Mesodermal cell (in vitro differentiated cells): Measurements from ENCODE around the gene CBLC. TPM values are rescaled to one million over a fixed set of nuclear protein-coding genes. Genes with fewer than 3 reads are reported as not detected.

Source experiments
- H3K27ac ChIP-seq: 2 replicates; pipeline ENCODE4 v1.7.0; 2013; ENCODE audit warnings: mild to moderate bottlenecking, low read depth, low read length, moderate library complexity; ENCODE audit not compliant: severe bottlenecking
- H3K36me3 ChIP-seq: 2 replicates; pipeline ENCODE4 v1.7.1; 2013; ENCODE audit warnings: mild to moderate bottlenecking, low read length, moderate library complexity; ENCODE audit not compliant: control insufficient read depth, insufficient read depth
- H3K4me1 ChIP-seq: one replicate; pipeline ENCODE4 v1.7.1; 2013; ENCODE audit warnings: mild to moderate bottlenecking, low read length; ENCODE audit not compliant: insufficient read depth, control insufficient read depth, poor library complexity, severe bottlenecking
- H3K4me3 ChIP-seq: 2 replicates; pipeline ENCODE4 v1.7.0; 2013; ENCODE audit warnings: low read length, control low read depth, mild to moderate bottlenecking; ENCODE audit not compliant: insufficient read depth, poor library complexity, severe bottlenecking; ENCODE audit errors: extremely low read depth
- H3K9me3 ChIP-seq: 2 replicates; pipeline ENCODE4 v1.7.1; 2013; ENCODE audit warnings: mild to moderate bottlenecking, low read length, moderate library complexity; ENCODE audit not compliant: control insufficient read depth
- WGBS, 2 experiments: methylation state at CpG; one replicate each; pipeline ENCODE4 v1.1.5; 2013; ENCODE audit warnings: missing lambda C conversion rate in 2 of 2; ENCODE audit not compliant: insufficient coverage in 2 of 2; 5-methylcytosine and 5-hydroxymethylcytosine counted together
- polyA plus RNA-seq, 2 experiments: library from polyadenylated mRNA; stranded (reverse); fragments of 50-300 nt; gene quantifications; one replicate each; pipeline ENCODE4 v1.2.3, GENCODE V29; 2013

The CBLC gene, protein sequence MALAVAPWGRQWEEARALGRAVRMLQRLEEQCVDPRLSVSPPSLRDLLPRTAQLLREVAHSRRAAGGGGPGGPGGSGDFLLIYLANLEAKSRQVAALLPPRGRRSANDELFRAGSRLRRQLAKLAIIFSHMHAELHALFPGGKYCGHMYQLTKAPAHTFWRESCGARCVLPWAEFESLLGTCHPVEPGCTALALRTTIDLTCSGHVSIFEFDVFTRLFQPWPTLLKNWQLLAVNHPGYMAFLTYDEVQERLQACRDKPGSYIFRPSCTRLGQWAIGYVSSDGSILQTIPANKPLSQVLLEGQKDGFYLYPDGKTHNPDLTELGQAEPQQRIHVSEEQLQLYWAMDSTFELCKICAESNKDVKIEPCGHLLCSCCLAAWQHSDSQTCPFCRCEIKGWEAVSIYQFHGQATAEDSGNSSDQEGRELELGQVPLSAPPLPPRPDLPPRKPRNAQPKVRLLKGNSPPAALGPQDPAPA
- not detected for polyA plus RNA-seq (2013, experiment 1 of 2)
- polyA plus RNA-seq (2013, experiment 2 of 2), result not detected

DNA sequence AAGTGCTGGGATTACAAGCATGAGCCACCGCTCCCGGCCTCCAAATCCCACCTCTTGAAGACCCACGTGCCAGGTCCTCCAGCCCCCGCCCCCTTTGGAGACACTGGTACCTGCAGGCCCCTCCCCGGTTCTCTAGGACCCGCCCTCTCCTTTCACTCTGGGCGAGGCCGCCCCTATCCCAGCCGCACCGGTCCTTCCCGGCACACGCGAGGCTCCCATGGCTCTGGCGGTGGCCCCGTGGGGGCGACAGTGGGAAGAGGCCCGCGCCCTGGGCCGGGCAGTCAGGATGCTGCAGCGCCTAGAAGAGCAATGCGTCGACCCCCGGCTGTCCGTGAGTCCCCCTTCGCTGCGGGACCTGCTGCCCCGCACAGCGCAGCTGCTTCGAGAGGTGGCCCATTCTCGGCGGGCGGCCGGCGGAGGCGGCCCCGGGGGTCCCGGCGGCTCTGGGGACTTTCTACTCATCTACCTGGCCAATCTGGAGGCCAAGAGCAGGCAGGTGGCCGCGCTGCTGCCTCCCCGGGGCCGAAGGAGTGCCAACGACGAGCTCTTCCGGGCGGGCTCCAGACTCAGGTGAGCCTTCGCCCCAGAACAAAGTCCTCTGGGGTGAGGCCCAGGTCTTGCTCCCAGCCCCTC lies at the start of gene CBLC:
TSS of gene CBLC (plus strand) at position 176 of the 633 bp plus-strand sequence. CDS start at position 218, 42 bp downstream.
- Histone ChIP-seq H3K27ac (no peak within 1 kb of the TSS), H3K36me3 (no peaks in the 10 kb centered on the region), H3K4me3 (no peak within 1 kb of the TSS), H3K4me1 (no peaks in the 10 kb centered on the region), H3K9me3 (no peaks in the 10 kb centered on the region)
- 12 to 13% methylated on average over 38 to 39 of the region's 47 CpGs for WGBS, 2 experiments

DNA sequence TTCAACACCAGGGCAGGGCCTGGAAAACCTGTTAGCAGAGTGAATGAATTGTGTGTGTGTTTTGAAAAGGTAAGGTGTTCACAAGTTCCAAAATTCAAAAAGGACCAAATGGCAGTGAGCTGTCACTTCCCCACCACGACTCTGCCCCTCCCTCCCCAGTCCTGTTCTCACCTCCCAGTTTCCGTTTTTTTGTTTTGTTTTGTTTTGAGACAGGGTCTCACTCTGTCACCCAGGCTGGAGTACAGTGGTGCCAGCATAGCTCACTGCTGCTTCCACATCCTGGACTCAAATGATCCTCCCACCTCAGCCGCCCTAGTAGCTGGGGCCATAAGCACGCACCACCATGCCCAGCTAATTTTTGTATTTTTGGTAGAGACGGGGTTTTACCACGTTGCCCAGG lies 49.5 kb upstream of the CBLC start:
- 73 to 80% methylated on average over 5 of the region's 6 CpGs for WGBS, 2 experiments
- no peaks in the 10 kb centered on the region for H3K4me1 ChIP-seq

DNA sequence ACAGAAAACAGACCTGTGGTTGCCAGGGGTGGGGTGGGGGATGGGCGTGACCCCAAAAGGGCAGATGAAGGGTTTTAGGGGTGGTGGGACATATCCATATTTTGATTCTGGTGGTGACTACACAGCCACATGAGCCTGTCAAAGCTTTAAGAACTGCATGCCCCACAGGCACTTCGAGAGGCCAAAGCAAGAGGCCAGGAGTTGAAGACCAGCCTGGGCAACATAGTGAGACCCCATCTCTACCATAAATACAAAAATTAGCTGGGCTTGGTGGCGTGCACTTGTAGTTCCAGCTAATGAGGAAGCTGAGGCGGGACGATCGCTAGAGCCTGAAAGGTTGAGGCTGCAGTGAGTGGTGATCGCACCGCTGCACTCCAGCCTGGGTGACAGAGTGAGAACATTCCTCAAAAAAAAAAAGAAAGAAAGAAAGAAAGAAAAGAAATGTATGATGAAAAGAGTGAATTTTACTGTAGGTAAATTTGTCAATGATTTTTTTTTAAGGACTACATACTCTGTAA lies 48.1 kb upstream of the CBLC start:
- 91 to 94% methylated on average over 7 of the region's 8 CpGs for WGBS, 2 experiments
- no peaks in the 10 kb centered on the region for H3K36me3 ChIP-seq
- no peak overlapping the region for H3K27ac ChIP-seq

More for the DNA sequence above, 49.5 kb upstream of the CBLC start:
- Histone ChIP-seq H3K36me3 (no peaks in the 10 kb centered on the region), H3K9me3 (no peaks in the 10 kb centered on the region), H3K27ac (no peak overlapping the region), H3K4me3 (no peak overlapping the region)

DNA sequence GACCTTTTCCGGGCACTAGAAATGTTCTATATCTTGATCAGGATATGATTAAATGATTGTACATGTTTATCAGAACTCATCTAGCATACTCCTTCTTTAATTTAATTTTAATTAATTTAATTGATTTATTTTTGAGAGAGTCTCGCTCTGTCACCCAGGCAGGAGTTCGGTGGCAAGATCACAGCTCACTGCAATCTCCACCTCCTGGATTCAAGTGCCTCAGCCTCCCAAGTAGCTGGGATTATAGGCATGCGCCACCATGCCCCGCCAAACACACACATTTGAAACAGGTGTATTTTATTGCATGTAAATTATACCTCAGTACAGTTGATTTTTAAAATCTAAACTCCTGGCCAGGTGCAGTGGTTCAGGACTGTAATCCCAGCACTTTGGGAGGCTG lies 46.6 kb upstream of the CBLC start:
- 80% methylated on average over 1 of the region's 5 CpGs; no CpG with 5 or more reads in 1 of the 2 experiments for WGBS, 2 experiments
- H3K4me3 ChIP-seq, result no peak overlapping the region
- no peaks in the 10 kb centered on the region for H3K4me1 ChIP-seq
- no peaks in the 10 kb centered on the region for H3K9me3 ChIP-seq
- H3K36me3 ChIP-seq, result no peaks in the 10 kb centered on the region
- H3K27ac ChIP-seq, result no peak overlapping the region

More for the DNA sequence above, 48.1 kb upstream of the CBLC start:
- Histone ChIP-seq H3K9me3 (no peaks in the 10 kb centered on the region), H3K4me3 (no peak overlapping the region), H3K4me1 (no peaks in the 10 kb centered on the region)

DNA sequence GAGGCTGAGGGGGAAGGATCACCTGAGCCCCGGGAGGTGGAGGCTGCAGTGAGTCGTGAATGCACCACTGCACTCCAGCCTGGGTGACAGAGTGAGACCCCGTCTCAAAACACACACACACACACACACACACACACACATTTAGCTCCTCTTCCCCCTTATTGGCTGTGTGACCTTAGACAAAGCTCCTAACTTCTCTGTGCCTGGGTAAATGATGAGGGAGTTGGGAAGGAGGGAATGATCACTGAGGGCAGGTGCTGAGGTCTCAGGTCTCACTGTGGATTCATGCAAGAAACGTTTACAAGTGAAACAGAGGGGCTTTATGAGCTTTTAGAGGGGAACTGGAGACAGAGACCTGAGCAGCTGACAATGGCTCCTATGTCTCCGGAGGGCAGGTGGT lies 46.1 kb upstream of the CBLC start:
- WGBS, 2 experiments, result 55 to 56% methylated on average over 2 of the region's 5 CpGs
- Histone ChIP-seq H3K36me3 (no peaks in the 10 kb centered on the region), H3K4me1 (no peaks in the 10 kb centered on the region), H3K27ac (no peak overlapping the region), H3K4me3 (no peak overlapping the region), H3K9me3 (no peaks in the 10 kb centered on the region)

DNA sequence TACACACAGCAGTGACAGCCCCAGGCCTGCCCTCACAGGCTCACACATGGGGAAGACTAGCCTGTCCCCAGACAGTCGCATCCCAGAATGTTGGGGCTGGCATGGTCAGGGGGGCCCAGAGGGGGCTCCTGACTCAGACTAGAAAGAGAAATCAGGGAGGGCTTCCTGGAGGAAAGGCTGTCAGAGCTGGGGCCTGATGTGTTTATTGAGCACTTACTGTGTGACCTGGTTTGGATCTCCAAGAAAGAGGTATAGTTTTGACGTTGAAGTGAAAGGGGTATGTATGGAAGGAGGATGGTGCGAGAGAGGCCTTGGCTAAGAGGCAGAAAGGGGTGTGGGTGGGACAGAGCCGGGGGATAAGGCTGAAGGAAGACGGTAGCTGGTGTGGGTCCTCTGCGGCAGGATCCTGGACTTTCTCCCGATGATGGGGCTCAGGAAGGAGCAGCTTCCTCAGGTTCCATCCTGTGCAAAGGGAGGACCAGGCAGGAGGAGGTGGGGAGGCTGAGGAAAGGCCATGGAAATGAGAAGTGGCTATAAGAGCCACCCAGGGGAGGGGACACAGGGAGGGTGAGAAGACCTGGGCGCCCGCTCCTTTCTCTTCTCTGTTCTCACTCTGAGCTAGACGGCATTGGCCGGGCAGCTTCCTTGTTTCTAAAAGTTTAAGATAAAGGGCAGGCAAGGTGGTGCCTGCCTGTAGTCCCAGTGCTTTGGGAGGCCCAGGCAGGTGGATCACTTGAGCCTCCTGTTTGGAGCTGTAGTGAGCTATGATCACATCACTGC lies 45.3 kb upstream of the CBLC start:
- Histone ChIP-seq H3K36me3 (no peaks in the 10 kb centered on the region), H3K27ac (no peak overlapping the region), H3K9me3 (no peaks in the 10 kb centered on the region), H3K4me3 (no peak overlapping the region), H3K4me1 (no peaks in the 10 kb centered on the region)
- whole genome bisulfite sequencing, 2 experiments, result 81 to 83% methylated on average over 7 to 9 of the region's 11 CpGs

DNA sequence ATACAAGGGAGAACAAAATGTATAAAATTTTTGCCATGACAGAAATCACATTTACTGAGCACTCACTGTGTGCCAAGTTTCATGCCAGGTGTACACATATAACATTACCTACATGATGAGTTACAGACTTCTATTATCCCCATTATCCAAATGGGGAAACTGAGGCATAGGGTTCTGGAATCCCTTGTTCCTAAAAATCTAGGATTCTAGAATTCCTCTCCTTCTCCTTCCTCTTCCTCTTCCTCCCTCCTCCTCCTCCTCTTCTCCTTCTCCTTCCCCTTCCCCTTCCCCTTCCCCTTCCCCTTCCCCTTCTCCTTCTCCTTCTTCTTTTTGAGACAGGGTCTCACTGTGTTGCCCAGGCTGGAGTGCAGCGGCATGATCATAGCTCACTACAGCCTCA lies 43.3 kb upstream of the CBLC start:
- H3K4me1 ChIP-seq, result no peaks in the 10 kb centered on the region
- H3K4me3 ChIP-seq, result no peak overlapping the region
- H3K27ac ChIP-seq, result no peak overlapping the region
- H3K9me3 ChIP-seq, result no peaks in the 10 kb centered on the region
- 0% methylated on average over 1 of the region's 1 CpG for WGBS, 2 experiments
- no peaks in the 10 kb centered on the region for H3K36me3 ChIP-seq

DNA sequence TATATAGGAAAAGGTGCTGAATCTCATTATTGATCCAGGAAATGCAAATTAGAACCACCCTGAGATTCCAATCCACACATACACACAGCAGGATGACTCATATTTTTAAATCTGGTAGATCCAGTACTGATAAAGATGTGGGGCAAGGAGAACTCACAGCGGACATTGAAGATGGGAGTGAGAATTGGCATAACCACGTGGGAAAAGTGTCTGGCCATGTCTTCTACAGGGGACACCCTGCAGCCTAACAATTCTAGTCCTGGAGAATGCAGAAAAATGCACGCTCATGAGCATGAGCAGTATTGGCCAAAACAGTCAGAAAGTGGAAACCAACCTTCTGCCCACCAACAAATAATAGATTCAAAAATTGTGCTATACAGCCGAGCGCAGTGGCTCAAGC lies 42.7 kb upstream of the CBLC start:
- Histone ChIP-seq H3K36me3 (no peaks in the 10 kb centered on the region), H3K4me3 (no peak overlapping the region), H3K27ac (no peak overlapping the region), H3K4me1 (no peaks in the 10 kb centered on the region), H3K9me3 (no peaks in the 10 kb centered on the region)
- 76 to 88% methylated on average over 3 to 5 of the region's 5 CpGs for WGBS, 2 experiments

DNA sequence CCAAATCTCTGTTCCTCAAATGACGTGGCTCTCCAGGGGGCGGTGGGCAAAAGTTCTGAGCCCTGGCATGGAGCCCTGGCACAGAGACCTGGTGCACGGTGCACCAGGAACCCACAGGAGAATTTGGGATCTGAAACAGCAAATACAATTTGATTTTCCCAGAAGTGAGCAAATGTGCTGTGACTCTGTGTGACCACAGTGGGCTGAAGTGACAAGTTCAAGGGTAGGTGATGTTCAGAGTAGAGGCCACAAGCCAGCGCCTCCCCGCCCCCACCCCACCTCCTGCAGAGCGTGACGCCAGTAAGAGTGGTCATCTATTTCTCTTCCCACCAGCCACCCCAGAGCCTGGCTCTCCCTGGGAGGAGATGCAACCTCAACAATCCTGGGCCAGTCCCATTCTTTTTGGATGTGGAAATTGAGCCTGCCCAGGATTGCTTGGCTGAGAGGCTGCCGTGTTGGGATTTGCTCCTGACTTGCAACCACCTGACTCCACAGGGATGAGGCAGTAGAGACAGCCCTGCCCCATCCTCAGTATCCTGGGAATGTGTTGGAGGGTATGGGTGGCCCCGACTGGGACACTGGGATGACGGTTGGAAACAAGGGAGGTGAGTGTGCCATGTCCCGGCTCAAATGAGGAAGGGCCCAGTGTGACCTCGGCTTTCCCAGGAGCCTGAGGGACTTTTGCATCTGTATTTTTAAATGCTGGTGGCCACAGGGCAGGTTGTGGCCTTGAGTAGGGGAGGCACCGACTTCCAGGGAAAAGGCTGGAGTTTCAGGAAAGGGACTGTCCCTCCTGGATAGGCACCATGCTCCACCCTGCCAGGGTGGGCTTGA lies 40.2 kb upstream of the CBLC start:
- H3K27ac ChIP-seq, result no peak overlapping the region
- no peak overlapping the region for H3K4me3 ChIP-seq
- WGBS, 2 experiments, result 79 to 89% methylated on average over 7 to 8 of the region's 13 CpGs
- H3K36me3 ChIP-seq, result no peaks in the 10 kb centered on the region
- no peaks in the 10 kb centered on the region for H3K9me3 ChIP-seq
- H3K4me1 ChIP-seq, result peaks cover 7% of the 10 kb centered on the region

DNA sequence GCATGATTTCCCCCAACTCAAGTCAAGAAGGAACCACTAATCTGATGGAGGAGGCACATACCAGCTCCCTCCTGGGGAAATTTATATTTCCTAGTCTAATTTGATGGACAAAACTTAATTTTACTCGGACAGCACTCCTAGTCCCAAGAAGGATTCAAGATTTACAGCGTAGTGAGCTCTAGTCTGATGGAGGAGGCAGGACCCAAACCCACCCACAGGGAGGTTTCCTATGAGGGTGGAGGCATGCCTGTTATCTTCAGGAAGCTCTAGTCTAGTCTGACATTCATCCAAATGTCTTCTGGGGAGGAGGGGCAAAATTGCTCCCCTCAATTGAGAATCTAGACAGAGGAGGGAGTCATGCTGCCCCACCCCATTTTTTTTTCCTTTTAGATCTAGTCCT lies 39.6 kb upstream of the CBLC start:
- peaks cover 14% of the 10 kb centered on the region for H3K4me1 ChIP-seq
- no peak overlapping the region for H3K27ac ChIP-seq
- no peaks in the 10 kb centered on the region for H3K9me3 ChIP-seq
- no peak overlapping the region for H3K4me3 ChIP-seq
- H3K36me3 ChIP-seq, result no peaks in the 10 kb centered on the region
- no CpG with 5 or more reads among the region's 2 CpGs for WGBS, 2 experiments
